ENCODE results near the gene B4GALT5. TPM values are rescaled to one million over a fixed set of nuclear protein-coding genes. Genes with fewer than 3 reads are reported as not detected.

Gene B4GALT5
- total RNA-seq, 1 experiment from 2014 or later = 92.5 TPM

- DNase-seq (ENCODE audit: low read depth, low spot score) (no peak), ATAC-seq (peak; percentile 46; the same call in 1 of the 2 replicates)
- H3K27me3 ChIP-seq (ENCODE audit: insufficient read depth, low read length) = no peaks in the 10 kb centered on the region
- H4K20me1 ChIP-seq (ENCODE audit: insufficient read depth) = peaks cover 23% of the 10 kb centered on the region; the same call in 1 of the 2 replicates
- no peak for TF ChIP-seq REST (IDR thresholded peaks at IDR 0.05; ENCODE audit: low read depth)
- no peak for TF ChIP-seq POLR2A (IDR thresholded peaks at IDR 0.05; ENCODE audit: borderline replicate concordance, extremely low read depth, insufficient read depth, insufficient read length)
- no peak for TF ChIP-seq SRF (IDR thresholded peaks at IDR 0.05; ENCODE audit: low read depth)
- no peak for TF ChIP-seq CEBPB (IDR thresholded peaks at IDR 0.05; ENCODE audit: low read depth)
- ChIA-PET RAD21 (ENCODE audit: low non-redundant PET in 1 of 2, low total read pairs in 2 of 2, uncharacterized antibody in 2 of 2, unreplicated experiment in 2 of 2) (interaction anchor here (0.6 to 0.8 kb wide), 2 partner anchors 30 to 44 kb away, joined by 3 to 5 read pairs; no protein-coding TSS in a partner anchor), CTCF (no interaction called here), POLR2A (no interaction called here)
- H3K9me2 ChIP-seq (ENCODE audit: insufficient read depth) = no peaks in the 10 kb centered on the region
- intact Hi-C loops (cut with micrococcal nuclease) = no loop called here
- H2AFZ ChIP-seq (ENCODE audit: low read depth, low read length, poor library complexity, severe bottlenecking) = no peak overlapping the region
- H3K27ac ChIP-seq (ENCODE audit: low read depth, low read length) = no peak overlapping the region
- peaks cover 11 to 33% of the 10 kb centered on the region in 2 experiments for H3K4me1 ChIP-seq (ENCODE audit: control insufficient read depth in 1 of 2, insufficient read depth in 2 of 2, low read length in 2 of 2)
- H3K4me3 ChIP-seq (replicated peaks in 1 of 2; ENCODE audit: low read depth in 1 of 2, low read length in 2 of 2) = no peak overlapping the region
- no peak overlapping the region for H3K4me2 ChIP-seq (ENCODE audit: low read length)
- H3K79me2 ChIP-seq (ENCODE audit: insufficient read depth, low read length) = peaks cover 96% of the 10 kb centered on the region
- no peaks in the 10 kb centered on the region for H3K36me3 ChIP-seq (ENCODE audit: control insufficient read depth in 1 of 2, insufficient read depth in 2 of 2, low read length in 2 of 2)
- no peak overlapping the region for H3K9ac ChIP-seq (ENCODE audit: low read length)
- no TSS peak for BruUV-seq (replicated peaks)
- no peaks in the 10 kb centered on the region for H3K9me3 ChIP-seq (ENCODE audit: control insufficient read depth in 1 of 2, insufficient read depth in 1 of 2, low read depth in 1 of 2, low read length in 2 of 2)
Measured at GRCh38 chr20:49668181-49668877, 45.3 kb downstream of the B4GALT5 start.

- RAD21 ChIA-PET (ENCODE audit: low non-redundant PET in 1 of 2, low total read pairs in 2 of 2, uncharacterized antibody in 2 of 2, unreplicated experiment in 2 of 2) = no interaction called here
- CTCF ChIA-PET = no interaction called here
- no peak overlapping the region for H3K27ac ChIP-seq (ENCODE audit: low read depth, low read length)
- H3K4me3 ChIP-seq (replicated peaks in 1 of 2; ENCODE audit: low read depth in 1 of 2, low read length in 2 of 2) = no peak overlapping the region
- DNase-seq (ENCODE audit: low read depth, low spot score) (no peak), ATAC-seq (no peak)
- H3K9me3 ChIP-seq (ENCODE audit: control insufficient read depth in 1 of 2, insufficient read depth in 1 of 2, low read depth in 1 of 2, low read length in 2 of 2) = no peaks in the 10 kb centered on the region
- no peaks in the 10 kb centered on the region for H3K27me3 ChIP-seq (ENCODE audit: insufficient read depth, low read length)
- peaks cover 9 to 26% of the 10 kb centered on the region in 2 experiments; a peak in 2 of 4 replicates for H3K4me1 ChIP-seq (ENCODE audit: control insufficient read depth in 1 of 2, insufficient read depth in 2 of 2, low read length in 2 of 2)
- H2AFZ ChIP-seq (ENCODE audit: low read depth, low read length, poor library complexity, severe bottlenecking) = no peak overlapping the region
- H3K4me2 ChIP-seq (ENCODE audit: low read length) = no peak overlapping the region
- BruUV-seq (replicated peaks) = no TSS peak
- POLR2A ChIA-PET = interaction anchor here (0.7 kb wide), 1 partner anchor 24 kb away, joined by 3 read pairs; no protein-coding TSS in a partner anchor
- H3K36me3 ChIP-seq (ENCODE audit: control insufficient read depth in 1 of 2, insufficient read depth in 2 of 2, low read length in 2 of 2) = no peaks in the 10 kb centered on the region
- H3K9ac ChIP-seq (ENCODE audit: low read length) = no peak overlapping the region
- intact Hi-C loops (cut with micrococcal nuclease) = no loop called here
- no peaks in the 10 kb centered on the region for H3K9me2 ChIP-seq (ENCODE audit: insufficient read depth)
- H3K79me2 ChIP-seq (ENCODE audit: insufficient read depth, low read length) = peaks cover 96% of the 10 kb centered on the region
- peaks cover 22% of the 10 kb centered on the region; the same call in 1 of the 2 replicates for H4K20me1 ChIP-seq (ENCODE audit: insufficient read depth)
- TF ChIP-seq ZBTB33 (IDR thresholded peaks at IDR 0.05; ENCODE audit: extremely low read depth, insufficient replicate concordance, low read length) (no peak), REST (IDR thresholded peaks at IDR 0.05; ENCODE audit: low read depth) (no peak), EZH2phosphoT487 (IDR thresholded peaks at IDR 0.05; ENCODE audit: borderline replicate concordance) (no peak), MAX (IDR thresholded peaks at IDR 0.05) (no peak), ZNF274 (IDR thresholded peaks at IDR 0.05; ENCODE audit: low read depth, low read length) (no peak)
Measured at GRCh38 chr20:49666911-49667310, 46.8 kb downstream of the B4GALT5 start.
